Nephron (organoid): ENCODE measurements around the gene PDE4D.

Source experiments
- H3K27ac Mint-ChIP-seq, 3 experiments: 2 replicates each; pipeline ENCODE4 v1.8.0; 2020; ENCODE audit warnings: mixed read lengths in 3 of 3, mild to moderate bottlenecking in 2 of 3, moderate library complexity in 1 of 3
- H3K27me3 Mint-ChIP-seq: 2 replicates; pipeline ENCODE4 v1.8.0; 2021; ENCODE audit warnings: low read depth, mild to moderate bottlenecking, moderate library complexity, mixed read lengths
- H3K36me3 Mint-ChIP-seq: 2 replicates; pipeline ENCODE4 v1.8.0; 2020; ENCODE audit warnings: low read depth, mixed read lengths
- H3K4me1 Mint-ChIP-seq: 2 replicates; pipeline ENCODE4 v1.8.0; 2020; ENCODE audit warnings: mixed read lengths
- H3K4me3 Mint-ChIP-seq, 3 experiments: 2 replicates each; pipeline ENCODE4 v1.8.0; 2020; ENCODE audit warnings: mild to moderate bottlenecking in 3 of 3, mixed read lengths in 3 of 3, moderate library complexity in 2 of 3
- H3K9me3 Mint-ChIP-seq: 2 replicates; pipeline ENCODE4 v1.8.0; 2020; ENCODE audit warnings: mixed read lengths
- TF ChIP-seq, protein P1 (sequence below), 3 experiments: fragments of 200-600 bp; sonication (generic); IDR thresholded peaks; one replicate each; pipeline ENCODE4 v1.5.0; 2021; ENCODE audit warnings: antibody characterized with exemption in 3 of 3; ENCODE audit not compliant: unreplicated experiment in 3 of 3

PDE4D gene

GRCh38 chr5:59275510-59276324 is 617.8 kb downstream of the PDE4D start:
- H3K4me3 Mint-ChIP-seq: peak overlapping the region; percentile 89 to 96 (median 93)
- H3K4me1 Mint-ChIP-seq: peaks cover 29% of the 10 kb centered on the region
- H3K36me3 Mint-ChIP-seq: no peaks in the 10 kb centered on the region
- no peaks in the 10 kb centered on the region for H3K27me3 Mint-ChIP-seq
- no peaks in the 10 kb centered on the region for H3K9me3 Mint-ChIP-seq
- H3K27ac Mint-ChIP-seq: peak overlapping the region; percentile 95 to 96 (median 95)
- TF ChIP-seq, protein P1, sequence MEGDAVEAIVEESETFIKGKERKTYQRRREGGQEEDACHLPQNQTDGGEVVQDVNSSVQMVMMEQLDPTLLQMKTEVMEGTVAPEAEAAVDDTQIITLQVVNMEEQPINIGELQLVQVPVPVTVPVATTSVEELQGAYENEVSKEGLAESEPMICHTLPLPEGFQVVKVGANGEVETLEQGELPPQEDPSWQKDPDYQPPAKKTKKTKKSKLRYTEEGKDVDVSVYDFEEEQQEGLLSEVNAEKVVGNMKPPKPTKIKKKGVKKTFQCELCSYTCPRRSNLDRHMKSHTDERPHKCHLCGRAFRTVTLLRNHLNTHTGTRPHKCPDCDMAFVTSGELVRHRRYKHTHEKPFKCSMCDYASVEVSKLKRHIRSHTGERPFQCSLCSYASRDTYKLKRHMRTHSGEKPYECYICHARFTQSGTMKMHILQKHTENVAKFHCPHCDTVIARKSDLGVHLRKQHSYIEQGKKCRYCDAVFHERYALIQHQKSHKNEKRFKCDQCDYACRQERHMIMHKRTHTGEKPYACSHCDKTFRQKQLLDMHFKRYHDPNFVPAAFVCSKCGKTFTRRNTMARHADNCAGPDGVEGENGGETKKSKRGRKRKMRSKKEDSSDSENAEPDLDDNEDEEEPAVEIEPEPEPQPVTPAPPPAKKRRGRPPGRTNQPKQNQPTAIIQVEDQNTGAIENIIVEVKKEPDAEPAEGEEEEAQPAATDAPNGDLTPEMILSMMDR (IDR thresholded peaks at IDR 0.05; ENCODE audit: unreplicated experiment in 3 of 3): no peak

GRCh38 chr5:59275170-59275509 is 618.4 kb downstream of the PDE4D start:
- Mint-ChIP-seq H3K4me1 (peaks cover 29% of the 10 kb centered on the region), H3K9me3 (no peaks in the 10 kb centered on the region), H3K36me3 (no peaks in the 10 kb centered on the region), H3K27ac (peak overlapping the region; percentile 95 to 96 (median 95)), H3K27me3 (no peaks in the 10 kb centered on the region), H3K4me3 (peak overlapping the region; percentile 89 to 96 (median 93))
- TF ChIP-seq, protein P1 (IDR thresholded peaks at IDR 0.05; ENCODE audit: unreplicated experiment in 3 of 3): no peak

DNA sequence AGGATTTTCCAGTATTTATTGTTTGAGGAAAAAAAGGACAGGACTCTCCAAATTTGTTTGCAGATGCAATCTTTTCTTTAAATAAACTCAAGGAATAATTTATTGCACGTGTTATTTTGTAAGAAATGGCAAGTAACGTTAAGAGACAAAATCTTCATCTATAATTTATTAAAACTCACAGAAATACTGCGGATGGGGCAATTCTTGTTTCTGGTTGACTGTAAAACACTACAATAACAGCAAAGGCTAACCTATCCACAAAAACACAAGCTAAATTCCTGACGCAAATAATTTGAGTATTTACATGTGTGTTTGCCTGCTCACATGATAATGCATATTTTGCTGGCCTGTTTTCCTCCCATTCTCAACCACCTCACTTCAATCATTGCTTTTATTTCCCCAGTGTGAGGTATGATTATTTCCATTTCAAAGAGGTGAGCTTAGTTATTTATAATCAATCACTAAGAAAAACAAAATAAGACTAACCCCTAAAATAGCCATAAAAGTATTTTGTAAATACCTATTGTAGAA is 619.4 kb downstream of the PDE4D start:
- no peaks in the 10 kb centered on the region for H3K36me3 Mint-ChIP-seq
- no peaks in the 10 kb centered on the region for H3K9me3 Mint-ChIP-seq
- no peaks in the 10 kb centered on the region for H3K27me3 Mint-ChIP-seq
- TF ChIP-seq, protein P1 (IDR thresholded peaks at IDR 0.05; ENCODE audit: unreplicated experiment in 3 of 3): no peak
- peaks cover 29% of the 10 kb centered on the region for H3K4me1 Mint-ChIP-seq
- H3K27ac Mint-ChIP-seq: peak overlapping the region; percentile 65 to 95 (median 85)
- H3K4me3 Mint-ChIP-seq: peak overlapping the region; percentile 76 to 96 (median 87)

DNA sequence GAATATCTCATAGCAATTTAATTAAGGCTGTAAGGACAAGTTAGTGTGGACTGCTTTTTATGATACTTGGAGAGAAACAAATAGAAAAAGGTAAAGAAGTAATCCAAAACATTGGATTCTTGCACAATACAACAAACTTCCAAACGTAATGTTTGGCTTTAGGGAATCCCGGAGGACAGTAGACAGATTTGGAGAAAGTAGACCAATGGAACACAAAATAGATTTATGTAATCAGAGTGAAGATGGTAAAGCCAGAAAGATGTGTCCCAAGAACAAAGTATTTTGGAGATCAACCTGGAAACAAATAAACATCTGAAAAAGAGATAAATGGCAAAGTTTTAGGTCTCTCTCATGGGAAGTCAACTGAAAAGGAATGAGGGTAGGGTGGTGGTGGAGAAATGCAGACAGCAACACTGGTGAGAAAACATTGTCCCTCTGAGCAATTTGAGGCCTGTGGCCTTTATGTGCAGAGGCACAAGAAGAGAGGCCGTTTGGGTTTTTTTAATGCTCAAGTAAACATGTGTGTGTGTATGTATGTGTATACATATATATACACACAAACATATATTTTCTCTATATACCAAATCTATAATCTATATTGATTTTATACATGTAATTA is 620.6 kb downstream of the PDE4D start:
- H3K4me1 Mint-ChIP-seq: peaks cover 24% of the 10 kb centered on the region
- H3K27ac Mint-ChIP-seq: peak overlapping the region; percentile 2 to 95 (median 81)
- H3K27me3 Mint-ChIP-seq: no peaks in the 10 kb centered on the region
- TF ChIP-seq, protein P1 (IDR thresholded peaks at IDR 0.05; ENCODE audit: unreplicated experiment in 3 of 3): no peak
- peak overlapping the region; percentile 41 to 96 (median 85) for H3K4me3 Mint-ChIP-seq
- H3K36me3 Mint-ChIP-seq: no peaks in the 10 kb centered on the region
- no peaks in the 10 kb centered on the region for H3K9me3 Mint-ChIP-seq

DNA sequence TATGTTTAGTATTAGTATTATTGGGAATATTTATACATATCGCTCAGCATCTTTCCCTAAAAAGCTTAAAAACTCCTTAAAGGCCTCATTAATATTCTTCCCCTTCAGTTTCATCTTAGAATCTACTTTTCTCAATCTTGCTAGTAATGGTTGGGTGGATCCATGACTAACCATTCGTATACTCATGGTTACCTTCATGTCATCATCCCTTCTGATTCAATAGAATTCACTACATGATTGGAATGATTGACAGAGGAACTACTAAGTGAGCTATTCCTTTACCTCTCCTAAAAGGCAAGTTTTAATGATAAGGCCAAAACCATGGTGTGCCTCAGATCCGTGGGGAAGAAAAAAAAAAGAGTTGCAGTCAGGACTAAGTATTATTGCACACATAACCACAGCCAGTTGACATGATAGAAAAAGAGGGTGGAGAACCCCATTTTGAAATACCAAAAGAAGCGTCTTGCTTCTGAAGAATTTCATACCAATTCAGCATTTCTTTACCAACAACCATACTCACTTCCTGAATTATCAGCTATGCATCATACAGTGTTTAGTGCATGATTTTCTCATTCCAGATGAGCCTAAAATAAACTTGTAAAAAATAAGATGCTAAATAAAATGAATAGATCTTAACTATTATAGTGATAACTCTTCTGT is 624.6 kb downstream of the PDE4D start:
- H3K9me3 Mint-ChIP-seq: no peaks in the 10 kb centered on the region

More for the DNA sequence above, 624.6 kb downstream of the PDE4D start:
- no peak overlapping the region for H3K4me3 Mint-ChIP-seq
- H3K4me1 Mint-ChIP-seq: peaks cover 19% of the 10 kb centered on the region
- no peaks in the 10 kb centered on the region for H3K27me3 Mint-ChIP-seq
- TF ChIP-seq, protein P1 (IDR thresholded peaks at IDR 0.05; ENCODE audit: unreplicated experiment in 3 of 3): no peak
- no peak overlapping the region for H3K27ac Mint-ChIP-seq
- no peaks in the 10 kb centered on the region for H3K36me3 Mint-ChIP-seq
